H9 (cell line): Measurements from ENCODE around the gene CADM1. TPM values are rescaled to one million over a fixed set of nuclear protein-coding genes. Genes with fewer than 3 reads are reported as not detected.

Source experiments
- DNase-seq: peaks from one replicate; pipeline ENCODE4 v3.0.0-alpha.2; 2017
- H2AFZ ChIP-seq: one replicate; pipeline ENCODE4 v1.6.1; 2013; ENCODE audit warnings: mild to moderate bottlenecking, low read length, control low read depth, moderate library complexity
- H2AK5ac ChIP-seq: 2 replicates; pipeline ENCODE4 v1.6.1; 2013; ENCODE audit warnings: low read length, control low read depth, mixed read lengths; ENCODE audit not compliant: insufficient read length
- H2BK120ac ChIP-seq: one replicate; pipeline ENCODE4 v1.6.1; 2013; ENCODE audit warnings: low read depth, mild to moderate bottlenecking, low read length, control low read depth, inconsistent platforms; ENCODE audit not compliant: poor library complexity, severe bottlenecking
- H2BK12ac ChIP-seq: 2 replicates; pipeline ENCODE4 v1.6.1; 2013; ENCODE audit warnings: low read length, control low read depth, mixed read lengths, low read depth; ENCODE audit not compliant: insufficient read length
- H2BK15ac ChIP-seq: 2 replicates; pipeline ENCODE4 v1.6.1; 2013; ENCODE audit warnings: low read depth, low read length, control low read depth
- H2BK20ac ChIP-seq: one replicate; pipeline ENCODE4 v1.6.1; 2013; ENCODE audit warnings: low read depth, mild to moderate bottlenecking, low read length, control low read depth, inconsistent platforms; ENCODE audit not compliant: poor library complexity, severe bottlenecking
- H2BK5ac ChIP-seq: 2 replicates; pipeline ENCODE4 v1.6.1; 2013; ENCODE audit warnings: low read length, control low read depth, mixed read lengths; ENCODE audit not compliant: insufficient read length
- H3K14ac ChIP-seq: 2 replicates; pipeline ENCODE4 v1.6.1; 2013; ENCODE audit warnings: low read length, control low read depth; ENCODE audit not compliant: insufficient read depth
- H3K18ac ChIP-seq: 2 replicates; pipeline ENCODE4 v1.6.1; 2013; ENCODE audit warnings: low read depth, mild to moderate bottlenecking, mixed read lengths, low read length, control low read depth; ENCODE audit not compliant: insufficient read length
- H3K23ac ChIP-seq: 2 replicates; pipeline ENCODE4 v1.6.1; 2013; ENCODE audit warnings: low read length, control low read depth, mixed read lengths, low read depth; ENCODE audit not compliant: insufficient read length
- H3K23me2 ChIP-seq: 2 replicates; pipeline ENCODE4 v1.6.1; 2013; ENCODE audit warnings: low read depth, mild to moderate bottlenecking, mixed read lengths, low read length, control low read depth; ENCODE audit not compliant: insufficient read length, poor library complexity, severe bottlenecking
- H3K27ac ChIP-seq: 2 replicates; pipeline ENCODE4 v1.5.1; 2013; ENCODE audit warnings: low read length, control low read depth, mixed read lengths, low read depth; ENCODE audit not compliant: insufficient read length
- H3K27me3 ChIP-seq: 2 replicates; pipeline ENCODE4 v1.6.1; 2013; ENCODE audit warnings: low read length, control low read depth, inconsistent platforms; ENCODE audit not compliant: insufficient read depth
- H3K4ac ChIP-seq: 2 replicates; pipeline ENCODE4 v1.6.1; 2013; ENCODE audit warnings: low read depth, mild to moderate bottlenecking, control low read depth, inconsistent platforms, low read length, moderate library complexity
- H3K4me1 ChIP-seq: 2 replicates; pipeline ENCODE4 v1.6.1; 2013; ENCODE audit warnings: low read length, control low read depth, inconsistent platforms; ENCODE audit not compliant: insufficient read depth
- H3K4me2 ChIP-seq: 2 replicates; pipeline ENCODE4 v1.6.1; 2013; ENCODE audit warnings: low read length, control low read depth, mixed read lengths; ENCODE audit not compliant: insufficient read length, insufficient read depth
- H3K56ac ChIP-seq: 2 replicates; pipeline ENCODE4 v1.6.1; 2013; ENCODE audit warnings: low read depth, mild to moderate bottlenecking, mixed read lengths, low read length, control low read depth; ENCODE audit not compliant: insufficient read length
- H3K79me1 ChIP-seq: 2 replicates; pipeline ENCODE4 v1.6.1; 2013; ENCODE audit warnings: low read depth, mild to moderate bottlenecking, moderate library complexity, low read length, control low read depth, inconsistent platforms; ENCODE audit not compliant: insufficient read depth, poor library complexity, severe bottlenecking
- H3K79me2 ChIP-seq: 2 replicates; pipeline ENCODE4 v1.6.1; 2013; ENCODE audit warnings: low read length, control low read depth, inconsistent platforms; ENCODE audit not compliant: insufficient read depth
- H3K9ac ChIP-seq: 2 replicates; pipeline ENCODE4 v1.6.1; 2013; ENCODE audit warnings: low read length, control low read depth, mixed read lengths; ENCODE audit not compliant: insufficient read length; ENCODE audit errors: extremely low read depth
- H3K9me3 ChIP-seq: one replicate; pipeline ENCODE4 v1.6.1; 2013; ENCODE audit warnings: low read depth, low read length, inconsistent platforms; ENCODE audit not compliant: control insufficient read depth
- H3T11ph ChIP-seq: one replicate; pipeline ENCODE4 v1.6.1; 2013; ENCODE audit warnings: mild to moderate bottlenecking, low read length, control low read depth, inconsistent platforms
- H4K20me1 ChIP-seq: one replicate; pipeline ENCODE4 v1.6.1; 2013; ENCODE audit not compliant: control insufficient read depth, insufficient read length, insufficient read depth
- H4K5ac ChIP-seq: 2 replicates; pipeline ENCODE4 v1.6.1; 2013; ENCODE audit warnings: low read depth, mild to moderate bottlenecking, mixed read lengths, low read length, control low read depth; ENCODE audit not compliant: insufficient read length
- H4K8ac ChIP-seq: replicated peaks from 2 replicates; pipeline ENCODE4 v1.6.1; 2013; ENCODE audit warnings: low read length, control low read depth, mixed read lengths, low read depth; ENCODE audit not compliant: insufficient read length
- H4K91ac ChIP-seq: 2 replicates; pipeline ENCODE4 v1.6.1; 2013; ENCODE audit warnings: low read depth, mild to moderate bottlenecking, moderate library complexity, mixed read lengths, low read length, control low read depth; ENCODE audit not compliant: insufficient read length
- H3K27ac Mint-ChIP-seq, 3 experiments: 2 replicates in 2 of 3; 3 replicates in 1 of 3; pipeline ENCODE4 v1.8.0; 2020 to 2021; ENCODE audit warnings: mixed read lengths in 3 of 3, mild to moderate bottlenecking in 1 of 3, moderate library complexity in 1 of 3
- H3K27me3 Mint-ChIP-seq: 2 replicates; pipeline ENCODE4 v1.8.0; 2021; ENCODE audit warnings: low read depth, mild to moderate bottlenecking, moderate library complexity, mixed read lengths
- H3K36me3 Mint-ChIP-seq, 3 experiments: 2 replicates in 2 of 3; 3 replicates in 1 of 3; pipeline ENCODE4 v1.8.0; 2020 to 2021; ENCODE audit warnings: low read depth in 3 of 3, mixed read lengths in 3 of 3; ENCODE audit not compliant: insufficient read depth in 1 of 3
- H3K4me1 Mint-ChIP-seq, 2 experiments: 2 replicates each; pipeline ENCODE4 v1.8.0; 2020; ENCODE audit warnings: mixed read lengths in 2 of 2
- H3K4me3 Mint-ChIP-seq, 2 experiments: 2 replicates in 1 of 2; 3 replicates in 1 of 2; pipeline ENCODE4 v1.8.0; 2020 to 2021; ENCODE audit warnings: mild to moderate bottlenecking in 2 of 2, mixed read lengths in 2 of 2, moderate library complexity in 1 of 2
- H3K9me3 Mint-ChIP-seq, 2 experiments: 2 replicates in 1 of 2; 3 replicates in 1 of 2; pipeline ENCODE4 v1.8.0; 2020; ENCODE audit warnings: mild to moderate bottlenecking in 2 of 2, mixed read lengths in 2 of 2, moderate library complexity in 1 of 2
- CTCF ChIP-seq: fragments of 200-600 bp; sonication (generic); conservative IDR thresholded peaks from 3 replicates; pipeline ENCODE4 v1.8.0; 2021; ENCODE audit warnings: antibody characterized with exemption, mild to moderate bottlenecking
- WGBS: extraction: QIAGEN DNeasy Blood & Tissue Kit; methylation state at CpG from one replicate; pipeline ENCODE4 v1.1.7; 2013; ENCODE audit warnings: missing lambda C conversion rate, low lambda C conversion rate, mixed read lengths; ENCODE audit not compliant: insufficient read length; ENCODE audit errors: extremely low coverage; 5-methylcytosine and 5-hydroxymethylcytosine counted together
- total RNA-seq: library from RNA; stranded (reverse); gene quantifications from 2 replicates; pipeline ENCODE4 v1.2.1, GENCODE V29; 2021

The CADM1 gene
- total RNA-seq, 1 experiment from 2014 or later, result 11.9 TPM

DNA sequence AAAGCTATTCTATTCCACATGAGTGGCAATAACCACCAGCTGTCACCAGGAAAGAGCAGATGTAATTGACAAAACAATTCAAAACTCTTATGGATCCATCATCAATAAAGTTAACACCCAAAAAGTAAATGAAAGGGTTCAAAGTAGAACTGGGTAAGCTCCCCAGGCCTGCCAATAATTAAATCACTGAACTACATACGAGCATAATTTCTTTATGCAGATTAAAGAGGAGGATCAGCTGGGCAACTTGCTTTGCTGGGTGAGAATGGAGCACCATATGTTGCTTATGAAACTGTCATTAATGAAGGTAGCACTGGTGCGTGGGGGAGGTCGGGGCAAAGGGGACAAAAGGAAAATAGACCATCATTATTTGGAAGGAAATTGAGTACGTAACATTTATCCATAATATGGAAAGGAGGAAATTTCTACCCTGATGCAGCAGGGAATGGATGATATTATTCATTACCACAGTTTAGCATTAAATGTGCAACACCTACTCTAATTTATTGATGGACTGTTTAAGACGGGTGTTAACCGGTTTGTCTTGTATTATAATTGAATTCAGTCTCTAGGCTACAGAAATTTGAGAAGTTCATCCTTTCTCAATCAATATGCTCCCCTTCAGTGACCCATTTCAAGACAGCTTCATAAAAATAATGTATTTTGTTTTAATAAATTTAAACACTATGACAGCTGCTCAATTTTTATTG, 315.9 kb downstream of the CADM1 start:
- no peak overlapping the region for H3K18ac ChIP-seq
- H3K14ac ChIP-seq, result no peak overlapping the region
- no peak overlapping the region for H2BK12ac ChIP-seq
- no peak overlapping the region for H3K4me2 ChIP-seq
- H3K27ac Mint-ChIP-seq, result no peak overlapping the region
- H3K9ac ChIP-seq, result no peak overlapping the region
- H2BK120ac ChIP-seq, result no peak overlapping the region
- no peak overlapping the region for H2BK5ac ChIP-seq
- no peak overlapping the region for H3K23ac ChIP-seq
- H2AFZ ChIP-seq, result no peak overlapping the region
- no peak overlapping the region for H3K4me3 Mint-ChIP-seq
- no peak overlapping the region for H2AK5ac ChIP-seq
- no peaks in the 10 kb centered on the region for H4K20me1 ChIP-seq
- no peak overlapping the region for H4K8ac ChIP-seq
- H3K4me1 Mint-ChIP-seq, result peaks cover 5 to 16% of the 10 kb centered on the region in 2 experiments
- no peak overlapping the region for H2BK20ac ChIP-seq
- no peaks in the 10 kb centered on the region for H3K36me3 Mint-ChIP-seq
- DNase-seq, result no peak
- peaks cover 3% of the 10 kb centered on the region; the same call in 1 of the 2 replicates for H3K27me3 Mint-ChIP-seq
- H3K9me3 Mint-ChIP-seq, result no peaks in the 10 kb centered on the region
- H4K5ac ChIP-seq, result no peak overlapping the region
- no peak overlapping the region for H4K91ac ChIP-seq
- no peaks in the 10 kb centered on the region for H3K4me1 ChIP-seq
- H3K27me3 ChIP-seq, result no peaks in the 10 kb centered on the region
- H3K56ac ChIP-seq, result no peak overlapping the region
- H3K79me2 ChIP-seq, result no peaks in the 10 kb centered on the region
- no peak overlapping the region for H3K4ac ChIP-seq
- H3K27ac ChIP-seq, result no peak overlapping the region
- H3K23me2 ChIP-seq, result no peaks in the 10 kb centered on the region
- H3K79me1 ChIP-seq, result no peaks in the 10 kb centered on the region
- no peak overlapping the region for H3T11ph ChIP-seq
- H3K9me3 ChIP-seq, result no peaks in the 10 kb centered on the region
- no peak overlapping the region for H2BK15ac ChIP-seq
- TF ChIP-seq CTCF, result no peak
- WGBS, result no CpG with 5 or more reads among the region's 6 CpGs
